NCI-H1105 (cell line): ENCODE results near the gene TOB1.

Experiments
- DNase-seq: peaks from one replicate; lab custom pipeline; 2025; lab: John Stamatoyannopoulos, UW

The TOB1 gene

GRCh38 chr17:50866261-50866949, at the start of gene TOB1:
TOB1 (minus strand) TSS chr17:50866354; CDS start chr17:50864017, 2,337 bp downstream.
- DNase-seq, result peak; percentile 95

GRCh38 chr17:50914505-50915063, 48.4 kb upstream of the TOB1 start:
- DNase-seq, result no peak

GRCh38 chr17:50913120-50913519, 47.0 kb upstream of the TOB1 start:
- DNase-seq, result no peak

- no peak for DNase-seq
Observed at GRCh38 chr17:50911890-50912289, 45.7 kb upstream of the TOB1 start.

- no peak for DNase-seq
Observed at GRCh38 chr17:50911450-50911849, 45.3 kb upstream of the TOB1 start.

DNA sequence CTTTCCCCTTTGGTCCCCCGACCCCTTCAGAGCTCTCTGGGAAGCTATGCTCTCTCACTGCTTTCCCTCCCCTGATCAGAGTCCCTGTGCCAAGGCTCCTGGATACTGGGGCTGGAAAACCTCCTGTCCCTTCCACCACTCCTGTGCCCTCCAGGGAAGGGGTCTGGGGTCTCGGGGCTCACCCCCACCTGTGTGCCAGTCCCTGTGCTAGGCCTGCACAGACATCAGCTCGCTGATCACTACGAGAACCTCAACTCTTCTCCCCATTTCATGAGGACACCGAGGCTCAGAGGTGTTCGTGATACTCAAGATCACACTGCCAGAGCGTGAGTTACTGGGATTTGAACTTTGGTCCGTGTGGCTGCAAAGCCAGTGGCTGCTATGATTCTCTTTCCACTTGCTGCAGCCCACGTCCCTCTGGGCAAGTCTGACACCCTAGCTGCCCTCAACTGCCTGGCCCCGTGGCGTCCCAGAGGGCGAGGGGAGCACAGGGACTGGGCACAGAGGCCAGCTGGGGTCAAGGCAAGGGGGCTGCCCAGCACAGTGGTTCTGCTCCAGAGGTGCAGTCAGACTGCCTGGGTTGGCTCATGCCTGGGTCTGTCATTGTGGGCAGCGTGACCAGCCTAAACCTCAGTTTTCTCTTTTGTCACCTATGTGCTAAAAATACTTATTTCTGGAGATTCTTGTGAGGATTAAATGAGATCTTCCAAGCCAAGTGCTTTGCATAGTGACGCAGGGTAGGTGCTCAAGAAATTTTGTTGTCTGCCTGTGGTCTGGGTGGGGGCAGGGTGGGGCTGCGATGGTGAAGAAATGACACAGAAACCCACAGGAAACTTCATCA, 43.8 kb upstream of the TOB1 start:
- DNase-seq, result no peak

DNA sequence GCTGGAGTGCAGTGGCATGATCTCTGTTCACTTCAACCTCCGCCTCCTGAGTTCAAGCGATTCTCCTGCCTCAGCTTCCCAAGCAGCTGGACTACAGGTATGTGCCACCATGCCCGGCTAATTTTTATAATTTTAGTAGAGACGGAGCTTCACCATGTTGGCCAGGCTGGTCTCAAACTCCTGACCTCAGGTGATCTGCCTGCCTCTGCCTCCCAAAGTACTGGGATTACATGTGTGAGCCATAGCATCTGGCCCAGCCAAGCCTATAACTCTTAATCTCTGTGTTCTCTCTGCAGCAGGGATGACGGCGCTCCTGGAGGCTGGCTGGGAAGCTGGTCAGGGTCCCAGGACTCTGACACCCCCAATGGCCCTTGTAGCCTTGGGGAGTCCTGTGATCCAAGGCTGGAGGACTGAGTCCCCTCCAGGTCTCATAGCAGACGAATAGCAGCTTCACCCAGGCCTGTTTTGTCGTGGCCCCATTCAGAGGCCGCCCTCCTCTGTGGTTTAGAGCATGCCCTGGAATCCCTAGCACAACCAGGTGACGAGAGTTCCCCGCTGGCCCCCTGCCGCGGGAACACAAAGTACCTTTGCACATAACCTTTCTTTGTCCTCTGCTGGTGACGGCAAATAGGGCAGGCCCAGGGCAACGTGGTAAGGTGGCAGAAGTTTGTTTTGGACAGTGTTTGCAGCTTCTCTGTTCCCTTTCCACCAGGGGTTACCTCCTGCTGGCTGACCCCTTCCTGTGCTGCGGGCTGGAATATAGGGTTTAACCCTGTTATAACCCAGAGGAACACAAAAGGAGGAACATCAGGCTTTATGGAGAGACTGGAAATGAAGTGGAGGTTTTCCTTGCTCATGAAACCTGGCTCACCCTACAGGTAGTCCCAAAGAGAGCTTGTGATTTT, 43.0 kb upstream of the TOB1 start:
- no peak for DNase-seq

GRCh38 chr17:50908140-50908859, 42.1 kb upstream of the TOB1 start:
- DNase-seq, result no peak

- DNase-seq, result no peak
Observed at GRCh38 chr17:50906443-50906842, 40.3 kb upstream of the TOB1 start.

DNA sequence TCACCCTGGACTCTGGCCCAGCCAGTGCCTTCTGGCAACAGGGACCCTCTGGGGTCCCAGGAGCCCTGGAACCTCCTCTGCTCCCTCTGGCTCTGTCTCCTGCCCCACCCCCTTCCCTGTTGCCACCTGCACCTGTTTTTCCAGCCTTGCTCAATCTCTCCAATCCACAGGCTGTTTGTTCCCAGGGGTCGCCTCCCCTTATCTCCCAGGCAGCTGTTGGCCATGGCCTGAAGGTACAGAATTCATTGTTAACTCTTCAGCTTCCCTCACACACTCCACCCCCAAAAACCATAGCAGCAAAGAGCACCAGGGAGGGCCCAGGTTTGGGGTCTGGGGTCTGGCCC, 39.3 kb upstream of the TOB1 start:
- peak; percentile 74 for DNase-seq

DNA sequence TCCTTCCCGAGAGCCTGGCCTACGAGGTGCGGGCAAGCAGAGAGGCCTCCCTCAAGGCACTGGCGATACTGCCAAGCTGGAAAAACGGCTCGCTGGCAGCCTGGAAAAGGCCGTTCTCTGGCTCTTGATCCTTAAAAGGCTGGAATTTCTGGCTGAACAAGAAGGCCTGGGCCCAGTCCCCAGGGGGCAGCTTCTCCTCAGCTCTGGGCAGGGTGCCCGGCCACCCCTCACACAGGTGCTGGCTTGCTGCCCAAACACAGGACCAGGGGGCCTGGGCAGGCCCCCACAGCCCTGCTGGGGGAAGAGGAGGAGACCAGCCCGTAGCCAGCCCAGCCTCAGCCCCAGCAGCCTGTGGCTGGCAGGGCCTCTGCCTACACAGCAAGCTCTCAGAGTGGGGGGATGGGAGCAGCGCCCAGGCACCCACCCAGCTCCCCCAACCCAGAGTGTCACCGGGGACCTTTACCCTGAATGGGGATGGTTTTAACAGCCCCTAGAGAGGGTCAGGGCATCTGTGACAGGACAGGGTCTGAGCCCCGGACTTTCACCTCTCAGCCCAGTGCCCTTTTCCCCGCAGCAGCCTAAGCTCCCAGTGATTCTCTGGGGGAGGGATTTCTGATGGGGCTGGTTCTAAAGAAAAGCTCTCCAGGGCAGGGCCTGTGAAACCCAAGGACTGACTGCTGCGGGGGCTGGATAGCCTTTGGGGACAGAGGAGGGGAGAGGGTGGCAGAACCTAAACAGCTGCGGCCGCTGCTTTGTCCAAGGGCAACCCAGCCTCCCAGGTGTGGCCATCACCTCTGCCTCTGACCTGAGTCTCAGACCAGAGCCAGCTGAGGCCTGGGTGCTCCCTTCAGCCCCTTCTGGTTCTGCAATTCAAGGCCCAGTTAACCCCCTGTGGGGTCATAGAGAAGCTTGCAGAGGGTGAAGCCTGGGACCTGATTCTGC, 38.6 kb upstream of the TOB1 start:
- DNase-seq, result peak; percentile 92

GRCh38 chr17:50903604-50904517, 37.7 kb upstream of the TOB1 start:
- no peak for DNase-seq

GRCh38 chr17:50902372-50903353, 36.5 kb upstream of the TOB1 start:
- DNase-seq, result no peak

- no peak for DNase-seq
Observed at GRCh38 chr17:50900383-50900892, 34.3 kb upstream of the TOB1 start.

- no peak for DNase-seq
Observed at GRCh38 chr17:50899559-50900319, 33.6 kb upstream of the TOB1 start.

GRCh38 chr17:50899005-50899460, 32.9 kb upstream of the TOB1 start:
- no peak for DNase-seq
